WTC11 (cell line): ENCODE data around the gene CTAGE9. TPM values are rescaled to one million over a fixed set of nuclear protein-coding genes. Genes with fewer than 3 reads are reported as not detected.

ENCODE experiments used
- FOXJ3 ChIP-seq: sonication (generic); formaldehyde crosslinking; IDR thresholded peaks from 2 replicates; pipeline ENCODE4 v1.9.0; 2021; ENCODE audit warnings: missing genetic modification reagents, mild to moderate bottlenecking, borderline replicate concordance
- GRHL2 ChIP-seq: fragments of 250-450 bp; sonication (Bioruptor Pico); IDR thresholded peaks from 2 replicates; pipeline ENCODE4 v1.8.0; 2022; ENCODE audit warnings: mild to moderate bottlenecking, moderate library complexity; ENCODE audit not compliant: insufficient replicate concordance, severe bottlenecking
- HMGA2 ChIP-seq: fragments of 250-450 bp; sonication (Bioruptor Pico); IDR thresholded peaks from 2 replicates; pipeline ENCODE4 v1.4.0; 2021; ENCODE audit warnings: mild to moderate bottlenecking, moderate library complexity
- USF2 ChIP-seq: sonication (generic); formaldehyde crosslinking; IDR thresholded peaks from 2 replicates; pipeline ENCODE4 v1.8.1; 2023; ENCODE audit warnings: mild to moderate bottlenecking, missing genetic modification reagents, moderate library complexity
- ZNF219 ChIP-seq: sonication (generic); formaldehyde crosslinking; IDR thresholded peaks from 2 replicates; pipeline ENCODE4 v1.8.0; 2023; ENCODE audit warnings: missing genetic modification reagents, mild to moderate bottlenecking, borderline replicate concordance
- ZNF263 ChIP-seq: sonication (generic); formaldehyde crosslinking; IDR thresholded peaks from 2 replicates; pipeline ENCODE4 v1.8.1; 2022; ENCODE audit warnings: low read depth, mild to moderate bottlenecking, moderate library complexity, missing genetic modification reagents
- total RNA-seq: library from RNA; stranded (reverse); gene quantifications from 3 replicates; pipeline ENCODE4 v1.2.3, GENCODE V29; 2021
- TF ChIP-seq, protein P1 (sequence below): sonication (generic); formaldehyde crosslinking; IDR thresholded peaks from 2 replicates; pipeline ENCODE4 v1.8.0; 2022; ENCODE audit warnings: mild to moderate bottlenecking, missing genetic modification reagents
- TF ChIP-seq, protein P2 (sequence below): sonication (generic); formaldehyde crosslinking; IDR thresholded peaks from 2 replicates; pipeline ENCODE4 v1.8.1; 2022; ENCODE audit warnings: mild to moderate bottlenecking, missing genetic modification reagents, moderate library complexity, borderline replicate concordance
- TF ChIP-seq, protein P3 (sequence below): sonication (generic); formaldehyde crosslinking; IDR thresholded peaks from 2 replicates; pipeline ENCODE4 v1.8.0; 2023; ENCODE audit warnings: missing genetic modification reagents, mild to moderate bottlenecking, borderline replicate concordance
- TF ChIP-seq, protein P4 (sequence below): fragments of 250-450 bp; sonication (Bioruptor Pico); IDR thresholded peaks from 2 replicates; pipeline ENCODE4 v1.8.0; 2021; ENCODE audit warnings: mild to moderate bottlenecking

Gene CTAGE9
- total RNA-seq, 1 experiment from 2014 or later: 0.09 TPM

DNA sequence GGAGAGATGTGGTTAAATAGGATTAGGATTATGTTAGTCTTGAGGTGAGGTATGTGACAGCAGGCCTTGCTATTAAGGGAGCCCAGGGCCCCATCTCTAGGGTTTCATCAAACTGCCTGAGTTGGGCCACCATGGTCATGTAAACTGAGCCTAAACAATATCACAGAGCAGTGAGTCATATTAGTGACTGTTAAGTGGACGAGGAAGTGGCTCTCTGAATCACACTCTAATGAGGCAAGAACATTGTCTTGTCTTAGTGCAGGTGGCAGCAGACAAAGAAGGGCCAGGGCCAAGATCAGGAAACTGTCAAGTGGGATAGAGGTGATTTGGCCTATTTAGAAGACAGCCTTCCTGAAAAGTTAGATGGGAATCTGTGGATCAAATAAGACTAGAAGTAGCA, 50.6 kb downstream of the CTAGE9 start (continued):
- TF ChIP-seq HMGA2: no peak
- TF ChIP-seq, protein P1, sequence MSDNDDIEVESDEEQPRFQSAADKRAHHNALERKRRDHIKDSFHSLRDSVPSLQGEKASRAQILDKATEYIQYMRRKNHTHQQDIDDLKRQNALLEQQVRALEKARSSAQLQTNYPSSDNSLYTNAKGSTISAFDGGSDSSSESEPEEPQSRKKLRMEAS: no peak
- TF ChIP-seq FOXJ3: no peak
- TF ChIP-seq, protein P2, sequence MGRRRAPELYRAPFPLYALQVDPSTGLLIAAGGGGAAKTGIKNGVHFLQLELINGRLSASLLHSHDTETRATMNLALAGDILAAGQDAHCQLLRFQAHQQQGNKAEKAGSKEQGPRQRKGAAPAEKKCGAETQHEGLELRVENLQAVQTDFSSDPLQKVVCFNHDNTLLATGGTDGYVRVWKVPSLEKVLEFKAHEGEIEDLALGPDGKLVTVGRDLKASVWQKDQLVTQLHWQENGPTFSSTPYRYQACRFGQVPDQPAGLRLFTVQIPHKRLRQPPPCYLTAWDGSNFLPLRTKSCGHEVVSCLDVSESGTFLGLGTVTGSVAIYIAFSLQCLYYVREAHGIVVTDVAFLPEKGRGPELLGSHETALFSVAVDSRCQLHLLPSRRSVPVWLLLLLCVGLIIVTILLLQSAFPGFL (CRISPR knock-in tag): no peak
- TF ChIP-seq, protein P3, sequence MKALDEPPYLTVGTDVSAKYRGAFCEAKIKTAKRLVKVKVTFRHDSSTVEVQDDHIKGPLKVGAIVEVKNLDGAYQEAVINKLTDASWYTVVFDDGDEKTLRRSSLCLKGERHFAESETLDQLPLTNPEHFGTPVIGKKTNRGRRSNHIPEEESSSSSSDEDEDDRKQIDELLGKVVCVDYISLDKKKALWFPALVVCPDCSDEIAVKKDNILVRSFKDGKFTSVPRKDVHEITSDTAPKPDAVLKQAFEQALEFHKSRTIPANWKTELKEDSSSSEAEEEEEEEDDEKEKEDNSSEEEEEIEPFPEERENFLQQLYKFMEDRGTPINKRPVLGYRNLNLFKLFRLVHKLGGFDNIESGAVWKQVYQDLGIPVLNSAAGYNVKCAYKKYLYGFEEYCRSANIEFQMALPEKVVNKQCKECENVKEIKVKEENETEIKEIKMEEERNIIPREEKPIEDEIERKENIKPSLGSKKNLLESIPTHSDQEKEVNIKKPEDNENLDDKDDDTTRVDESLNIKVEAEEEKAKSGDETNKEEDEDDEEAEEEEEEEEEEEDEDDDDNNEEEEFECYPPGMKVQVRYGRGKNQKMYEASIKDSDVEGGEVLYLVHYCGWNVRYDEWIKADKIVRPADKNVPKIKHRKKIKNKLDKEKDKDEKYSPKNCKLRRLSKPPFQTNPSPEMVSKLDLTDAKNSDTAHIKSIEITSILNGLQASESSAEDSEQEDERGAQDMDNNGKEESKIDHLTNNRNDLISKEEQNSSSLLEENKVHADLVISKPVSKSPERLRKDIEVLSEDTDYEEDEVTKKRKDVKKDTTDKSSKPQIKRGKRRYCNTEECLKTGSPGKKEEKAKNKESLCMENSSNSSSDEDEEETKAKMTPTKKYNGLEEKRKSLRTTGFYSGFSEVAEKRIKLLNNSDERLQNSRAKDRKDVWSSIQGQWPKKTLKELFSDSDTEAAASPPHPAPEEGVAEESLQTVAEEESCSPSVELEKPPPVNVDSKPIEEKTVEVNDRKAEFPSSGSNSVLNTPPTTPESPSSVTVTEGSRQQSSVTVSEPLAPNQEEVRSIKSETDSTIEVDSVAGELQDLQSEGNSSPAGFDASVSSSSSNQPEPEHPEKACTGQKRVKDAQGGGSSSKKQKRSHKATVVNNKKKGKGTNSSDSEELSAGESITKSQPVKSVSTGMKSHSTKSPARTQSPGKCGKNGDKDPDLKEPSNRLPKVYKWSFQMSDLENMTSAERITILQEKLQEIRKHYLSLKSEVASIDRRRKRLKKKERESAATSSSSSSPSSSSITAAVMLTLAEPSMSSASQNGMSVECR (CRISPR knock-in tag): no peak
- no peak for TF ChIP-seq ZNF263 (CRISPR knock-in tag)
- TF ChIP-seq USF2 (CRISPR knock-in tag): no peak
- TF ChIP-seq GRHL2 (CRISPR knock-in tag): no peak
- TF ChIP-seq, protein P4, sequence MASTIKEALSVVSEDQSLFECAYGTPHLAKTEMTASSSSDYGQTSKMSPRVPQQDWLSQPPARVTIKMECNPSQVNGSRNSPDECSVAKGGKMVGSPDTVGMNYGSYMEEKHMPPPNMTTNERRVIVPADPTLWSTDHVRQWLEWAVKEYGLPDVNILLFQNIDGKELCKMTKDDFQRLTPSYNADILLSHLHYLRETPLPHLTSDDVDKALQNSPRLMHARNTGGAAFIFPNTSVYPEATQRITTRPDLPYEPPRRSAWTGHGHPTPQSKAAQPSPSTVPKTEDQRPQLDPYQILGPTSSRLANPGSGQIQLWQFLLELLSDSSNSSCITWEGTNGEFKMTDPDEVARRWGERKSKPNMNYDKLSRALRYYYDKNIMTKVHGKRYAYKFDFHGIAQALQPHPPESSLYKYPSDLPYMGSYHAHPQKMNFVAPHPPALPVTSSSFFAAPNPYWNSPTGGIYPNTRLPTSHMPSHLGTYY (CRISPR knock-in tag): no peak
- TF ChIP-seq ZNF219 (CRISPR knock-in tag): no peak

Other genes starting within 250 kb of the CTAGE9 start
- gene ARG1, start 137.8 kb downstream of the CTAGE9 start, total RNA-seq: 0.15 to 0.53 TPM (median 0.21 TPM) in 3 replicates
- gene MED23, start 82.8 kb downstream of the CTAGE9 start, total RNA-seq: 18.0 to 19.0 TPM (median 18.3 TPM) in 3 replicates
- 0.48 TPM in 1 of 3 replicates, not detected in the others for gene ENPP3, start 73.7 kb downstream of the CTAGE9 start, total RNA-seq
- gene OR2A4, start 9.6 kb downstream of the CTAGE9 start, total RNA-seq: not detected in 3 replicates
- 29.7 to 34.9 TPM (median 30.8 TPM) in 3 replicates for gene ENPP1, start 97.0 kb upstream of the CTAGE9 start, total RNA-seq
- 67.8 to 75.9 TPM (median 74.7 TPM) in 3 replicates for gene CCN2, start 240.4 kb upstream of the CTAGE9 start, total RNA-seq